ENCODE measurements around the gene NELL1. TPM values are rescaled to one million over a fixed set of nuclear protein-coding genes. Genes with fewer than 3 reads are reported as not detected.

The NELL1 gene
- total and polyA plus RNA-seq, 2 experiments from 2014 or later = 1.6 TPM; not detected in 1

DNA sequence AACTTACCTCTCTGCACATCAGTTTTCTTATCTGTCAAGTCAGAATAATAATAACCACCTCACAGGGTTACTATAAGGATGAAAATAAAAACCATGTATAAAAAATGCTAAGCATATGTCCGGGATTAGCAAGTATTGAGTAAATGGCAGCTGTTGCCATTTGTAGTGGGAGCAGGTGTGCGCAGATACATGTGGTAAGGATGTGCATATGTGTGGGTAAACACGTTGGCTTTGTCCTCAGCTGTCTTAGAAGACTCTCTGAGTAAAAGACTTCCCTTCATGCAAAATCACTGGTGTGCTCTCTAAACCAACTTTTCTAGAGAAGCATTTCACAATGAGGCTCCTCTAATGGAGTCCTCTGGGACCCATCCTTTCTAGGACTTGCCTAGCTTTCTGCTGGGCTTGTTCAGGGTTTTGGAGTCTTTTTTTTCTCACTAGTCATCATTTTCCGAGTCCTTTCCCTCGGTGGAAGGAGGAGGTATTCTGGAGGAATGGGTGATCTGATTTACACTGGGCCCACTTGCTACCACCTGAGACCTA is 62.4 kb downstream of the NELL1 start:
- H3K27ac Mint-ChIP-seq = no peak overlapping the region
- H3K9me3 Mint-ChIP-seq = no peaks in the 10 kb centered on the region
- ATAC-seq = no peak
- no peaks in the 10 kb centered on the region for H3K27me3 Mint-ChIP-seq (ENCODE audit: insufficient read depth, low read depth, poor library complexity)
- Histone ChIP-seq H3K4me1 (ENCODE audit: insufficient read depth) (no peaks in the 10 kb centered on the region), H3K4me2 (no peak overlapping the region), H3K4me3 (no peak overlapping the region), H3K27me3 (ENCODE audit: insufficient read depth) (no peaks in the 10 kb centered on the region), H2AFZ (no peak overlapping the region), H3K36me3 (ENCODE audit: insufficient read depth) (no peaks in the 10 kb centered on the region), H3K79me2 (replicated peaks; ENCODE audit: insufficient read depth) (no peaks in the 10 kb centered on the region), H4K20me1 (replicated peaks; ENCODE audit: insufficient read depth) (no peaks in the 10 kb centered on the region), H3F3A (replicated peaks; ENCODE audit: low read depth) (no peaks in the 10 kb centered on the region), H3K27ac (ENCODE audit: low read depth) (no peak overlapping the region), H3K9me2 (ENCODE audit: insufficient read depth) (0 out of 2 replicates have a peak, but pooled peaks cover 8% of the 10 kb centered on the region)
- TF ChIP-seq NANOG (IDR thresholded peaks at IDR 0.05; ENCODE audit: borderline replicate concordance) (no peak), STAT1 (IDR thresholded peaks at IDR 0.05; ENCODE audit: unreplicated experiment) (no peak), EZH2 (IDR thresholded peaks at IDR 0.05; ENCODE audit: low read depth, unreplicated experiment) (no peak), ZNF331 (CRISPR knock-in tag; IDR thresholded peaks at IDR 0.05; ENCODE audit: low read depth) (no peak), EZH2phosphoT487 (IDR thresholded peaks at IDR 0.05; ENCODE audit: unreplicated experiment) (no peak), CTCF (conservative IDR thresholded peaks at IDR 0.05; ENCODE audit: low read depth in 2 of 2) (no peak), ZNF114 (CRISPR knock-in tag; IDR thresholded peaks at IDR 0.05) (no peak), JUNB (IDR thresholded peaks at IDR 0.05; ENCODE audit: unreplicated experiment) (no peak), CREB1 (CRISPR knock-in tag; IDR thresholded peaks at IDR 0.05; ENCODE audit: low read depth) (no peak), POLR2AphosphoS5 (IDR thresholded peaks at IDR 0.05; ENCODE audit: low read depth) (no peak)
- TF ChIP-seq, protein P1, sequence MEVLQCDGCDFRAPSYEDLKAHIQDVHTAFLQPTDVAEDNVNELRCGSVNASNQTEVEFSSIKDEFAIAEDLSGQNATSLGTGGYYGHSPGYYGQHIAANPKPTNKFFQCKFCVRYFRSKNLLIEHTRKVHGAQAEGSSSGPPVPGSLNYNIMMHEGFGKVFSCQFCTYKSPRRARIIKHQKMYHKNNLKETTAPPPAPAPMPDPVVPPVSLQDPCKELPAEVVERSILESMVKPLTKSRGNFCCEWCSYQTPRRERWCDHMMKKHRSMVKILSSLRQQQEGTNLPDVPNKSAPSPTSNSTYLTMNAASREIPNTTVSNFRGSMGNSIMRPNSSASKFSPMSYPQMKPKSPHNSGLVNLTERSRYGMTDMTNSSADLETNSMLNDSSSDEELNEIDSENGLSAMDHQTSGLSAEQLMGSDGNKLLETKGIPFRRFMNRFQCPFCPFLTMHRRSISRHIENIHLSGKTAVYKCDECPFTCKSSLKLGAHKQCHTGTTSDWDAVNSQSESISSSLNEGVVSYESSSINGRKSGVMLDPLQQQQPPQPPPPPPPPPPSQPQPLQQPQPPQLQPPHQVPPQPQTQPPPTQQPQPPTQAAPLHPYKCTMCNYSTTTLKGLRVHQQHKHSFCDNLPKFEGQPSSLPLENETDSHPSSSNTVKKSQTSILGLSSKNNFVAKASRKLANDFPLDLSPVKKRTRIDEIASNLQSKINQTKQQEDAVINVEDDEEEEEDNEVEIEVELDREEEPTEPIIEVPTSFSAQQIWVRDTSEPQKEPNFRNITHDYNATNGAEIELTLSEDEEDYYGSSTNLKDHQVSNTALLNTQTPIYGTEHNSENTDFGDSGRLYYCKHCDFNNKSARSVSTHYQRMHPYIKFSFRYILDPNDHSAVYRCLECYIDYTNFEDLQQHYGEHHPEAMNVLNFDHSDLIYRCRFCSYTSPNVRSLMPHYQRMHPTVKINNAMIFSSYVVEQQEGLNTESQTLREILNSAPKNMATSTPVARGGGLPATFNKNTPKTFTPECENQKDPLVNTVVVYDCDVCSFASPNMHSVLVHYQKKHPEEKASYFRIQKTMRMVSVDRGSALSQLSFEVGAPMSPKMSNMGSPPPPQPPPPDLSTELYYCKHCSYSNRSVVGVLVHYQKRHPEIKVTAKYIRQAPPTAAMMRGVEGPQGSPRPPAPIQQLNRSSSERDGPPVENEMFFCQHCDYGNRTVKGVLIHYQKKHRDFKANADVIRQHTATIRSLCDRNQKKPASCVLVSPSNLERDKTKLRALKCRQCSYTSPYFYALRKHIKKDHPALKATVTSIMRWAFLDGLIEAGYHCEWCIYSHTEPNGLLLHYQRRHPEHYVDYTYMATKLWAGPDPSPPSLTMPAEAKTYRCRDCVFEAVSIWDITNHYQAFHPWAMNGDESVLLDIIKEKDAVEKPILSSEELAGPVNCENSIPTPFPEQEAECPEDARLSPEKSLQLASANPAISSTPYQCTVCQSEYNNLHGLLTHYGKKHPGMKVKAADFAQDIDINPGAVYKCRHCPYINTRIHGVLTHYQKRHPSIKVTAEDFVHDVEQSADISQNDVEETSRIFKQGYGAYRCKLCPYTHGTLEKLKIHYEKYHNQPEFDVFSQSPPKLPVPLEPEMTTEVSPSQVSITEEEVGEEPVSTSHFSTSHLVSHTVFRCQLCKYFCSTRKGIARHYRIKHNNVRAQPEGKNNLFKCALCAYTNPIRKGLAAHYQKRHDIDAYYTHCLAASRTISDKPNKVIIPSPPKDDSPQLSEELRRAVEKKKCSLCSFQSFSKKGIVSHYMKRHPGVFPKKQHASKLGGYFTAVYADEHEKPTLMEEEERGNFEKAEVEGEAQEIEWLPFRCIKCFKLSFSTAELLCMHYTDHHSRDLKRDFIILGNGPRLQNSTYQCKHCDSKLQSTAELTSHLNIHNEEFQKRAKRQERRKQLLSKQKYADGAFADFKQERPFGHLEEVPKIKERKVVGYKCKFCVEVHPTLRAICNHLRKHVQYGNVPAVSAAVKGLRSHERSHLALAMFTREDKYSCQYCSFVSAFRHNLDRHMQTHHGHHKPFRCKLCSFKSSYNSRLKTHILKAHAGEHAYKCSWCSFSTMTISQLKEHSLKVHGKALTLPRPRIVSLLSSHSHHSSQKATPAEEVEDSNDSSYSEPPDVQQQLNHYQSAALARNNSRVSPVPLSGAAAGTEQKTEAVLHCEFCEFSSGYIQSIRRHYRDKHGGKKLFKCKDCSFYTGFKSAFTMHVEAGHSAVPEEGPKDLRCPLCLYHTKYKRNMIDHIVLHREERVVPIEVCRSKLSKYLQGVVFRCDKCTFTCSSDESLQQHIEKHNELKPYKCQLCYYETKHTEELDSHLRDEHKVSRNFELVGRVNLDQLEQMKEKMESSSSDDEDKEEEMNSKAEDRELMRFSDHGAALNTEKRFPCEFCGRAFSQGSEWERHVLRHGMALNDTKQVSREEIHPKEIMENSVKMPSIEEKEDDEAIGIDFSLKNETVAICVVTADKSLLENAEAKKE (CRISPR knock-in tag; IDR thresholded peaks at IDR 0.05) = no peak
- TF ChIP-seq, protein P2, sequence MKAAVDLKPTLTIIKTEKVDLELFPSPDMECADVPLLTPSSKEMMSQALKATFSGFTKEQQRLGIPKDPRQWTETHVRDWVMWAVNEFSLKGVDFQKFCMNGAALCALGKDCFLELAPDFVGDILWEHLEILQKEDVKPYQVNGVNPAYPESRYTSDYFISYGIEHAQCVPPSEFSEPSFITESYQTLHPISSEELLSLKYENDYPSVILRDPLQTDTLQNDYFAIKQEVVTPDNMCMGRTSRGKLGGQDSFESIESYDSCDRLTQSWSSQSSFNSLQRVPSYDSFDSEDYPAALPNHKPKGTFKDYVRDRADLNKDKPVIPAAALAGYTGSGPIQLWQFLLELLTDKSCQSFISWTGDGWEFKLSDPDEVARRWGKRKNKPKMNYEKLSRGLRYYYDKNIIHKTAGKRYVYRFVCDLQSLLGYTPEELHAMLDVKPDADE (IDR thresholded peaks at IDR 0.05) = no peak
- TF ChIP-seq, protein P3, sequence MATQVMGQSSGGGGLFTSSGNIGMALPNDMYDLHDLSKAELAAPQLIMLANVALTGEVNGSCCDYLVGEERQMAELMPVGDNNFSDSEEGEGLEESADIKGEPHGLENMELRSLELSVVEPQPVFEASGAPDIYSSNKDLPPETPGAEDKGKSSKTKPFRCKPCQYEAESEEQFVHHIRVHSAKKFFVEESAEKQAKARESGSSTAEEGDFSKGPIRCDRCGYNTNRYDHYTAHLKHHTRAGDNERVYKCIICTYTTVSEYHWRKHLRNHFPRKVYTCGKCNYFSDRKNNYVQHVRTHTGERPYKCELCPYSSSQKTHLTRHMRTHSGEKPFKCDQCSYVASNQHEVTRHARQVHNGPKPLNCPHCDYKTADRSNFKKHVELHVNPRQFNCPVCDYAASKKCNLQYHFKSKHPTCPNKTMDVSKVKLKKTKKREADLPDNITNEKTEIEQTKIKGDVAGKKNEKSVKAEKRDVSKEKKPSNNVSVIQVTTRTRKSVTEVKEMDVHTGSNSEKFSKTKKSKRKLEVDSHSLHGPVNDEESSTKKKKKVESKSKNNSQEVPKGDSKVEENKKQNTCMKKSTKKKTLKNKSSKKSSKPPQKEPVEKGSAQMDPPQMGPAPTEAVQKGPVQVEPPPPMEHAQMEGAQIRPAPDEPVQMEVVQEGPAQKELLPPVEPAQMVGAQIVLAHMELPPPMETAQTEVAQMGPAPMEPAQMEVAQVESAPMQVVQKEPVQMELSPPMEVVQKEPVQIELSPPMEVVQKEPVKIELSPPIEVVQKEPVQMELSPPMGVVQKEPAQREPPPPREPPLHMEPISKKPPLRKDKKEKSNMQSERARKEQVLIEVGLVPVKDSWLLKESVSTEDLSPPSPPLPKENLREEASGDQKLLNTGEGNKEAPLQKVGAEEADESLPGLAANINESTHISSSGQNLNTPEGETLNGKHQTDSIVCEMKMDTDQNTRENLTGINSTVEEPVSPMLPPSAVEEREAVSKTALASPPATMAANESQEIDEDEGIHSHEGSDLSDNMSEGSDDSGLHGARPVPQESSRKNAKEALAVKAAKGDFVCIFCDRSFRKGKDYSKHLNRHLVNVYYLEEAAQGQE (IDR thresholded peaks at IDR 0.05; ENCODE audit: unreplicated experiment) = no peak
- H3K4me1 Mint-ChIP-seq = no peaks in the 10 kb centered on the region
- H3K4me3 Mint-ChIP-seq = no peak overlapping the region
- no peak for DNase-seq (ENCODE audit: low spot score)
- H3K36me3 Mint-ChIP-seq (ENCODE audit: low read depth) = no peaks in the 10 kb centered on the region

All from GM23338 (cell line).